NT2/D1 (cell line): ENCODE results near the gene STPG2.

Source experiments
- SUZ12 ChIP-seq: IDR thresholded peaks from 2 replicates; pipeline ENCODE4 v1.6.1; 2011; ENCODE audit not compliant: insufficient read length, insufficient read depth; ENCODE audit errors: extremely low read depth
- YY1 ChIP-seq: IDR thresholded peaks from 2 replicates; pipeline ENCODE4 v1.6.1; 2011; ENCODE audit not compliant: insufficient read length, insufficient read depth
- ZNF274 ChIP-seq: IDR thresholded peaks from 2 replicates; pipeline ENCODE4 v1.6.1; 2011; ENCODE audit warnings: mild to moderate bottlenecking, low read depth, low read length

GRCh38 chr4:97845758-97846157, 297.5 kb downstream of the STPG2 start:
- TF ChIP-seq YY1, result no peak
- TF ChIP-seq ZNF274, result no peak
- no peak for TF ChIP-seq SUZ12
